Gastrocnemius medialis (tissue), 4 donors: ENCODE measurements around the gene SPOUT1.
"Not testable (repeated sequence)": the region's sequence is repeated elsewhere in the genome, so short reads cannot be mapped to it uniquely, and the experiment has no call there.

ENCODE experiments used
- CTCF ChIP-seq, 5 experiments: fragments of 450-650 bp in 3 of 5; fragments of 200-600 bp in 2 of 5; sonication (generic) in 2 of 5; IDR thresholded peaks in 4 of 5; conservative IDR thresholded peaks in 1 of 5; 1 replicate in 4 of 5; 2 replicates in 1 of 5; pipeline ENCODE4 v1.5.1; 2016 to 2019; ENCODE audit warnings: antibody characterized with exemption in 5 of 5, mild to moderate bottlenecking in 3 of 5, moderate library complexity in 3 of 5
- POLR2A ChIP-seq, 2 donors: fragments of 450-650 bp; IDR thresholded peaks; one replicate each; pipeline ENCODE4 v1.6.1; 2017; ENCODE audit warnings: antibody characterized with exemption in 2 of 2, mild to moderate bottlenecking in 2 of 2, moderate library complexity in 2 of 2

GRCh38 chr9:128780093-128780492 lies 49.5 kb downstream of the SPOUT1 start:
- not testable (repeated sequence) for TF ChIP-seq CTCF (IDR thresholded peaks at IDR 0.05 in 4 of 5, conservative IDR thresholded peaks at IDR 0.05 in 1 of 5); POLR2A (IDR thresholded peaks at IDR 0.05)
